Measurements from ENCODE around the gene ICOS.

Gene ICOS

GRCh38 chr2:203900253-203900652 lies 36.3 kb upstream of the ICOS start:
- Histone ChIP-seq H3K9me3 (peaks cover 10% of the 10 kb centered on the region), H3K36me3 (no peaks in the 10 kb centered on the region), H3K4me3 (ENCODE audit: low read depth, low read length) (no peak overlapping the region), H3K4me1 (no peaks in the 10 kb centered on the region), H3K27me3 (no peaks in the 10 kb centered on the region; the same call in 1 of the 2 replicates)
- DNase-seq, result no peak
- TF ChIP-seq CTCF (IDR thresholded peaks at IDR 0.05; ENCODE audit: low read depth, low read length), result no peak

- peaks cover 10% of the 10 kb centered on the region for H3K9me3 ChIP-seq
- no peaks in the 10 kb centered on the region for H3K4me1 ChIP-seq
- H3K27me3 ChIP-seq, result no peaks in the 10 kb centered on the region
- TF ChIP-seq CTCF (IDR thresholded peaks at IDR 0.05; ENCODE audit: low read depth, low read length), result no peak
- no peaks in the 10 kb centered on the region for H3K36me3 ChIP-seq
- no peak for DNase-seq
- H3K4me3 ChIP-seq (ENCODE audit: low read depth, low read length), result no peak overlapping the region
These were observed 32.5 kb upstream of the ICOS start for GRCh38 chr2:203904022-203904421.

- TF ChIP-seq CTCF (IDR thresholded peaks at IDR 0.05; ENCODE audit: low read depth, low read length), result no peak
- Histone ChIP-seq H3K4me3 (ENCODE audit: low read depth, low read length) (no peak overlapping the region), H3K36me3 (no peaks in the 10 kb centered on the region), H3K9me3 (peaks cover 10% of the 10 kb centered on the region), H3K4me1 (no peaks in the 10 kb centered on the region), H3K27me3 (no peaks in the 10 kb centered on the region)
- no peak for DNase-seq
These were observed 30.9 kb upstream of the ICOS start for GRCh38 chr2:203905656-203906055.

- no peaks in the 10 kb centered on the region for H3K9me3 ChIP-seq
- H3K4me1 ChIP-seq, result no peaks in the 10 kb centered on the region
- DNase-seq, result no peak
- H3K36me3 ChIP-seq, result no peaks in the 10 kb centered on the region
- H3K27me3 ChIP-seq, result no peaks in the 10 kb centered on the region
- TF ChIP-seq CTCF (IDR thresholded peaks at IDR 0.05; ENCODE audit: low read depth, low read length), result no peak
- no peak overlapping the region for H3K4me3 ChIP-seq (ENCODE audit: low read depth, low read length)
These were observed 28.3 kb upstream of the ICOS start for GRCh38 chr2:203908066-203908796.

GRCh38 chr2:203908797-203909185 lies 27.8 kb upstream of the ICOS start:
- Histone ChIP-seq H3K27me3 (no peaks in the 10 kb centered on the region), H3K36me3 (no peaks in the 10 kb centered on the region), H3K4me3 (ENCODE audit: low read depth, low read length) (no peak overlapping the region), H3K4me1 (no peaks in the 10 kb centered on the region), H3K9me3 (no peaks in the 10 kb centered on the region)
- no peak for DNase-seq
- no peak for TF ChIP-seq CTCF (IDR thresholded peaks at IDR 0.05; ENCODE audit: low read depth, low read length)

- no peak for DNase-seq
- no peaks in the 10 kb centered on the region for H3K9me3 ChIP-seq
- H3K4me1 ChIP-seq, result no peaks in the 10 kb centered on the region
- H3K4me3 ChIP-seq (ENCODE audit: low read depth, low read length), result no peak overlapping the region; the same call in 1 of the 2 replicates
- peak; percentile 84 for TF ChIP-seq CTCF (IDR thresholded peaks at IDR 0.05; ENCODE audit: low read depth, low read length)
- H3K36me3 ChIP-seq, result no peaks in the 10 kb centered on the region
- H3K27me3 ChIP-seq, result no peaks in the 10 kb centered on the region
These were observed 27.1 kb upstream of the ICOS start for GRCh38 chr2:203909261-203909967.

Data from BE2C (cell line).